ENCODE results near the gene RRBP1. TPM values are rescaled to one million over a fixed set of nuclear protein-coding genes. Genes with fewer than 3 reads are reported as not detected.

The RRBP1 gene
- total RNA-seq, 1 donor from 2014 or later: 46.7 TPM

DNA sequence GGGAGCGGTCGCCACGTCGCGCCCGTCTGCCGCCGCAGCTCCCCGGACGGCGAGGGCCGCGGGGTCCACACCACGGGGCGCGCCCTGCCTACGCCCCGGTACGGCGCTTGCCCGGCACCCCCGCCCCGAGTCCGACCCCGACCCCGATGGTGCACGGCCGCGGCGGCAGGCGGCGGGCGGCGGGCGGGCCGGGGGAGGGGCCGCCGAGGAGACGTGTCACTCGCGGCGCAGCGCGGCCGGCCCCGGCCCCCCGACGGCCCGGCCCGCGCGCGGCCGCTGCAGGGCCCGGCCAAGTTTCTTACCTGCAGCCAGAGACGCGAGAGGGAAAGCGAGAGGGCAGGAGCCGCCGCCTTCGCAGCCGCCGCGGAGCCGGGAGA, 328 bp downstream of the RRBP1 start:
- Mint-ChIP-seq H3K27me3 (ENCODE audit: low read depth) (peaks cover 46% of the 10 kb centered on the region), H3K4me3 (peak overlapping the region; percentile 89), H3K9me3 (peaks cover 5% of the 10 kb centered on the region), H3K27ac (ENCODE audit: unreplicated experiment) (no peak overlapping the region), H3K36me3 (ENCODE audit: low read depth) (no peaks in the 10 kb centered on the region), H3K4me1 (peaks cover 20% of the 10 kb centered on the region)
- no peak for DNase-seq (ENCODE audit: low read depth, low spot score)
- TF ChIP-seq, protein P1, sequence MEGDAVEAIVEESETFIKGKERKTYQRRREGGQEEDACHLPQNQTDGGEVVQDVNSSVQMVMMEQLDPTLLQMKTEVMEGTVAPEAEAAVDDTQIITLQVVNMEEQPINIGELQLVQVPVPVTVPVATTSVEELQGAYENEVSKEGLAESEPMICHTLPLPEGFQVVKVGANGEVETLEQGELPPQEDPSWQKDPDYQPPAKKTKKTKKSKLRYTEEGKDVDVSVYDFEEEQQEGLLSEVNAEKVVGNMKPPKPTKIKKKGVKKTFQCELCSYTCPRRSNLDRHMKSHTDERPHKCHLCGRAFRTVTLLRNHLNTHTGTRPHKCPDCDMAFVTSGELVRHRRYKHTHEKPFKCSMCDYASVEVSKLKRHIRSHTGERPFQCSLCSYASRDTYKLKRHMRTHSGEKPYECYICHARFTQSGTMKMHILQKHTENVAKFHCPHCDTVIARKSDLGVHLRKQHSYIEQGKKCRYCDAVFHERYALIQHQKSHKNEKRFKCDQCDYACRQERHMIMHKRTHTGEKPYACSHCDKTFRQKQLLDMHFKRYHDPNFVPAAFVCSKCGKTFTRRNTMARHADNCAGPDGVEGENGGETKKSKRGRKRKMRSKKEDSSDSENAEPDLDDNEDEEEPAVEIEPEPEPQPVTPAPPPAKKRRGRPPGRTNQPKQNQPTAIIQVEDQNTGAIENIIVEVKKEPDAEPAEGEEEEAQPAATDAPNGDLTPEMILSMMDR (conservative IDR thresholded peaks at IDR 0.05): no peak

DNA sequence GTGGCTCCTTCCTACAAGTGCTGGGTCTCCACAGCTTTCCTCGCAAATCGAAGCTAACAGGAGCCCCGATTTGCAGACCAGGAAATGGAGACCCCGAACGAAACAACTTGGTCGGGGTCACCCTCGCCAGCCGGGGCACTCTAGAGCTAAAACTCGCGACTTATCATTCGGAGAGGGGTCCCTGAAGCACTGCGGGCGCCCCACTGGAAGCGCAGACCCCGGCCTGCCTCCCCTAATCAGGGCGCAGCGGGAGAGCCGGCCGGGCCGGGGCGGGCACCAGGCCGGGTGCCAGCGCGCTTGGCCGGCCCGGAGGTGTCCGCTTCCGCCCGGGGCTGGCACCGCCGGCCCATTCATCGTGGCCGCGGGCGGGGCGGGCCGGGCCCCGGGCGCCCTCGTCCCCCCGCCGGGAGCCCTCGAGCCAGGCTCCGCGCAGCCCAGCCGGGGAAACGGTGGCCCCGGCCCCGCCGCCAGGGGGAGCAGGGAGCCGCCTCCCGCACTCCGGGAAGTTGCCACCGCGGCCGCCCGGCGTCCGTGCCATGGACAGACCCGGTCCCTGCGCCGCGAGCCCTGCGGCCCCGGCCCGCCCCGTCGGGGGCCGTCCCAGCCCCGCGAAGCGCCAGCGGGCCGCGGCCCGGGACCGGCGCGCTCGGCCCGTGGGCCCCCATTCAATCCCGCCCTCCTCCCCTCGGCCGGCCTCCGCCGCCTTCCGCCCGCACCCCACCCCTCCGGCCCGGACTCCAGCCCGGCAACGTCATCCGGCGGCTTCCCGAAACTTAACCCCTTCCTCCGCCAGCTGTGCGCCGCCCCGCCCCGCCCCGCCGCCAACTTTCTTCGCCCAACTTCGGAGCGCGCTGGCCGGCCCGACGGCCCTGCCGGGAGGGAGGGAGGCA, 961 bp downstream of the RRBP1 start:
- DNase-seq (ENCODE audit: low read depth, low spot score): peak; percentile 82
- Mint-ChIP-seq H3K36me3 (ENCODE audit: low read depth) (no peaks in the 10 kb centered on the region), H3K4me3 (peak overlapping the region; percentile 89), H3K27ac (ENCODE audit: unreplicated experiment) (peak overlapping the region; percentile 35), H3K9me3 (peaks cover 2% of the 10 kb centered on the region), H3K4me1 (peaks cover 20% of the 10 kb centered on the region), H3K27me3 (ENCODE audit: low read depth) (peaks cover 41% of the 10 kb centered on the region)
- TF ChIP-seq, protein P1 (conservative IDR thresholded peaks at IDR 0.05): peak; percentile 73

DNA sequence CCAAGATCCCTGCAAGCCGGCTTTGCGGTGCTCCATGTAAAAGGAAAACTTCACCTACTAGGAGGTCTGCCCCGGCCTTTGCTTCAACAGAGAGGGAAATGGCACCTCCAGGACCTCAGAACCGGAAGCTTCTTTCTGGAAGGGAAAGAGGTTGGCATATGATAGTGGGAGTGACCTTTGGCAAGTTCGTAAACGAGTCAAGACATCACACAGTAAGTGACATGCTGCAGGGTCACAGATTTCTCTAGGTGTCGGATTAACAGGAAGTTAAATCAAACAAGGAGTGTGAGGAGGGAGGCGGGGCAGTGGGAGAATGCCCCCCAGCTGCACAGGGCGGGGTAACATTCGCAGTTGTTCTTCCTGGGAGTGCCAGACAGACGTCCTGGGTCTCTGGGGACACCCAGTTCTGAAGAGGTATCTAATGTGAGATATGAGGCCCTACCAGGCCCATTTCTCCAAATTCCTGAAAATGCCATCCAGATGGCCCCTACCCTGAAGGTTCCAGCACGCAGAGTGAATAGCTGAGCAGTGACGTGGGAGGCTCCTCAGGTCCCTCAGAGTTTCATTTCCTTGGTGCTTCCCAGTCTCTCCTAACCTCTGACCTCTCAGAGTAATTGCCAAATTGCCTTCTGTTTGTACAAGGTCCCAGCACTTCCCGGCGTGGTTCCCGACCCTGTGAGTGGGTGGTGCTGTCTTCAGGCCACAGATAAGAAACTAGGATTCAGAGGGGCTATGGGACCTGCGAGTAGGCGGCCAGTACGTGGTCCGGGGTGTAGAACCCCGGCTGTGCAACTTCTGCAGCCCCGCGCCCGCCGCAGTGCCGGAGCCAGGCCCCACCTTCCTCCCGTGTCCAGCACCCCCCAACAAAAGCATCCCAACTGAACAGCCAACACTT, 1.9 kb downstream of the RRBP1 start:
- H3K4me3 Mint-ChIP-seq: peak overlapping the region; percentile 89
- peaks cover 32% of the 10 kb centered on the region for H3K27me3 Mint-ChIP-seq (ENCODE audit: low read depth)
- no peaks in the 10 kb centered on the region for H3K9me3 Mint-ChIP-seq
- peaks cover 20% of the 10 kb centered on the region for H3K4me1 Mint-ChIP-seq
- no peaks in the 10 kb centered on the region for H3K36me3 Mint-ChIP-seq (ENCODE audit: low read depth)
- DNase-seq (ENCODE audit: low read depth, low spot score): peak; percentile 7
- peak overlapping the region; percentile 35 for H3K27ac Mint-ChIP-seq (ENCODE audit: unreplicated experiment)
- TF ChIP-seq, protein P1 (conservative IDR thresholded peaks at IDR 0.05): no peak

DNA sequence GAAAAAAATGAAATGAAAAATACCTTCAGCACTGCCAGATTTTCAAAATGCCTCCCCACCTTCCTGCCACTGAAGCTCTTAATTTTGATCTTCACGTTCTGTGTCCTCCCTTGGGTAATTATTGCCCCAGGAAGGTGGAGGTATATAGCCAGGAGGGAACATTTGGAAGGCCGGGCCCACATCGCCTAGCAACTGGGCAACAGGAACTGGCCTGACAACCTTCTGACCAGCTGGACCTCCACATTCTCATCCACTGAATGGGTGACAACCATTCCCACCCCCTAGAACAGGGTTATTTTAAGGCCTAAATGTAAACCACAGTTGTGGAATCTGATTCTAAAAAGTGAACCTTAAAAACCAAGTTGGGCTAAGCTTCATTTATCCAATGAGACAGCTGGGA, 3.2 kb downstream of the RRBP1 start:
- Mint-ChIP-seq H3K4me3 (no peak overlapping the region), H3K36me3 (ENCODE audit: low read depth) (peaks cover 2% of the 10 kb centered on the region), H3K27me3 (ENCODE audit: low read depth) (peaks cover 19% of the 10 kb centered on the region), H3K27ac (ENCODE audit: unreplicated experiment) (no peak overlapping the region), H3K4me1 (peaks cover 24% of the 10 kb centered on the region), H3K9me3 (no peaks in the 10 kb centered on the region)
- no peak for DNase-seq (ENCODE audit: low read depth, low spot score)
- TF ChIP-seq, protein P1 (conservative IDR thresholded peaks at IDR 0.05): no peak

DNA sequence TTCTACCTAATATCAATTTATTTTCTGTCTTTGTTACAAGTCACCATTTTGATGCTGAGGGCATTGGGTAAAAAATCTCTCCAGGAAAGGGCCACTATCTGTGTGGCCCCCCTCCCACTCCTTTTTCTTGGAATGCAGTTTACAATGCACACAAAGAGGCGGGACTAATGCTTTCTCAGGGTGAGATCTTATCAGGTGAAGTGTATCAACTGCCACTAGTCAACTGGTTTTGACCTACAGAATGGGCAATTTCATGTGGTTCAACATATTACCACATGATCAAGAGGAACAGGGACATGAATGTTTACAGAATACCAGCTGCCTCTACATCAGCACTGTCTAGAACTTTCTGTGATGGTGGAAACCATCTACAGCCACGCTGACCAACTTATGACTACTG, 3.7 kb downstream of the RRBP1 start:
- no peak for DNase-seq (ENCODE audit: low read depth, low spot score)
- Mint-ChIP-seq H3K9me3 (no peaks in the 10 kb centered on the region), H3K36me3 (ENCODE audit: low read depth) (peaks cover 2% of the 10 kb centered on the region), H3K27ac (ENCODE audit: unreplicated experiment) (no peak overlapping the region), H3K27me3 (ENCODE audit: low read depth) (peaks cover 13% of the 10 kb centered on the region), H3K4me3 (peak overlapping the region; percentile 13), H3K4me1 (peaks cover 24% of the 10 kb centered on the region)
- TF ChIP-seq, protein P1 (conservative IDR thresholded peaks at IDR 0.05): no peak

Measured in neural crest cell (in vitro differentiated cells).